Activated gamma-delta T cell treated with anti-CD3 and anti-CD28 coated beads, Interleukin-2, amount 50 U/mL, for 16 hours (primary cell): ENCODE measurements around the gene VSIG10L.

ENCODE experiments used
- DNase-seq: peaks from one replicate; pipeline ENCODE4 v3.0.0-alpha.2; 2020; ENCODE audit warnings: low read depth

VSIG10L gene

GRCh38 chr19:51338563-51339312 is 3.2 kb downstream of the VSIG10L start:
- DNase-seq: peak; percentile 79

GRCh38 chr19:51337861-51338562 is 3.9 kb downstream of the VSIG10L start:
- DNase-seq: no peak

GRCh38 chr19:51337141-51337860 is 4.6 kb downstream of the VSIG10L start:
- no peak for DNase-seq

- no peak for DNase-seq
These were observed 8.0 kb downstream of the VSIG10L start for GRCh38 chr19:51333836-51334460.

GRCh38 chr19:51331716-51332115 is 10.2 kb downstream of the VSIG10L start:
- DNase-seq: no peak

- DNase-seq: no peak
These were observed 10.7 kb downstream of the VSIG10L start for GRCh38 chr19:51331193-51331592.

GRCh38 chr19:51330366-51330765 is 11.6 kb downstream of the VSIG10L start:
- no peak for DNase-seq

GRCh38 chr19:51329411-51329810 is 12.5 kb downstream of the VSIG10L start:
- no peak for DNase-seq

- DNase-seq: no peak
These were observed 14.6 kb downstream of the VSIG10L start for GRCh38 chr19:51327066-51328001.

GRCh38 chr19:51326216-51327065 is 15.5 kb downstream of the VSIG10L start:
- no peak for DNase-seq

- DNase-seq: no peak
These were observed 16.6 kb downstream of the VSIG10L start for GRCh38 chr19:51325161-51325976.

- DNase-seq: no peak
These were observed 17.8 kb downstream of the VSIG10L start for GRCh38 chr19:51324167-51324481.

- no peak for DNase-seq
These were observed 18.3 kb downstream of the VSIG10L start for GRCh38 chr19:51323481-51324166.

GRCh38 chr19:51321799-51322198 is 20.1 kb downstream of the VSIG10L start:
- DNase-seq: no peak

- DNase-seq: no peak
These were observed 21.7 kb downstream of the VSIG10L start for GRCh38 chr19:51320280-51320657.

GRCh38 chr19:51319649-51320279 is 22.2 kb downstream of the VSIG10L start:
- no peak for DNase-seq

- DNase-seq: no peak
These were observed 23.0 kb downstream of the VSIG10L start for GRCh38 chr19:51318687-51319648.
